ENCODE measurements around the gene NRN1L.
A peak's percentile ranks its signal among the peaks of the same experiment; 100 is the strongest.
"Not testable (repeated sequence)": the region's sequence is repeated elsewhere in the genome, so short reads cannot be mapped to it uniquely, and the experiment has no call there.

Gene NRN1L

DNA sequence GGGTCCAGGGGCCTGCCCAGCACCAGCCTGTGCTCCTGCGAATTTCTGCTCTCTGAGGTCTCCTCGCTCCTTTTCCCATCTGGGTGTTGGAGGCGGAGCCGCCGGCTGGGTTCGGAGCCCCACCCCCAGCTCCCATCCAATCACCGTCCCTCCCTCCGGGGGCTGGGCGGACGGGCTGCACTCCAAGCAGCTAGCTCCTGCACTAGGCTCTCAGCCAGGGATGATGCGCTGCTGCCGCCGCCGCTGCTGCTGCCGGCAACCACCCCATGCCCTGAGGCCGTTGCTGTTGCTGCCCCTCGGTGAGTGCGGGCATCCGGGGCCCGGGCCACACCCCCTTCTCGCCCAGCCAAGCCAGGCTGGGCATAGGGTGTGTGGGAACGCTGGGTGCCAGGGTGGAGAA, at the start of gene NRN1L:
Gene NRN1L (plus strand): TSS at position 202 of the 400 bp plus-strand sequence. CDS start 19 bp downstream, at position 221.
- DNase-seq = no peak
- Mint-ChIP-seq H3K4me3 (no peak within 1 kb of the TSS), H3K27me3 (no peaks in the 10 kb centered on the region), H3K4me1 (no peaks in the 10 kb centered on the region), H3K36me3 (peaks cover 35% of the 10 kb centered on the region), H3K9me3 (no peaks in the 10 kb centered on the region), H3K27ac (peak within 1 kb of the TSS; percentile 45)
- CTCF ChIA-PET = interaction anchor here (0.9 to 4.7 kb wide), 20 partner anchors 8 to 363 kb away, joined by 3 to 39 read pairs (median 8); partner anchors contain the start of genes EDC4, NFATC3 and PSKH1

DNA sequence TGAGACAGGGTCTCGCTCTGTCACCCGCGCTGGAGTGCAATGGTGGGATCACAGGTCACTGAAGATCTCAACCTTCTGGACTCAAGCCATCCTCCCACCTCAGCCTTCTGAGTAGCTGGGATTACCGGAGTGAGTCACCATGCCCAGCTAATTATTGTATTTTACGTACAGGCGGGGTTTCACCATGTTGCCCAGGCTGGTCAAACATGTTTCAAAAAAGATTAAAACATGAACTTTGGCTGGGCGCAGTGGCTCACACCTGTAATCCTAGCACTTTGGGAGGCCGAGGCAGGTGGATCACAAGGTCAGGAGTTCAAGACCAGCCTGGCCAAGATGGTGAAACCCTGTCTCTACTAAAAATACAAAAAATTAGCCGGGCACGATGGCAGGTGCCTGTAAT, 47.5 kb upstream of the NRN1L start:
- not testable (repeated sequence) for H3K36me3 Mint-ChIP-seq, H3K9me3 Mint-ChIP-seq, H3K4me3 Mint-ChIP-seq, H3K27ac Mint-ChIP-seq, DNase-seq, H3K27me3 Mint-ChIP-seq
- H3K4me1 Mint-ChIP-seq = peaks cover 23% of the 10 kb centered on the region
- CTCF ChIA-PET = interaction anchor here (0.6 kb wide), 1 partner anchor 18 kb away, joined by 4 read pairs; no protein-coding TSS in a partner anchor

DNA sequence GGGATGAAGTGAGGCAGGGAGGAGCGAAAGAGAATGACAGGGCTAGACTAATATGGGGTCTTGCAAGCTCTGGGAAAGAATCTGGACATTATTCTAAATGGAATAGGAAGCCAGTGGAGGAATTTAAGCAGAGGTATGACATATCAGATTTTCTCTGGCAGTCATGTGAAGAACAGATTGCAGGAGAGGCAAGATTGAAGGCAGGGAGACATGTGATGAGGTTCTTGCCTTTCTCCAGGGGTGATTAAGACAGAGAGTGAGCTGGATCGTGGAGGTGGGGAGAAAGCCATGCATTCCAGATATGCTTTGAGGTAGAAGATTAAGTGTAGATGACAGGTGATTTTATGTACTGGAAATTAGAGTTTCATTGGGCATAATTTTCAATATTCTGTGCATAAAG, 46.9 kb upstream of the NRN1L start:
- CTCF ChIA-PET = interaction anchor here (0.6 kb wide), 1 partner anchor 19 kb away, joined by 4 read pairs; no protein-coding TSS in a partner anchor
- Mint-ChIP-seq H3K9me3 (no peaks in the 10 kb centered on the region), H3K4me3 (no peak overlapping the region), H3K36me3 (peaks cover 3% of the 10 kb centered on the region), H3K27me3 (peaks cover 3% of the 10 kb centered on the region), H3K27ac (no peak overlapping the region), H3K4me1 (peaks cover 20% of the 10 kb centered on the region)
- DNase-seq = no peak

DNA sequence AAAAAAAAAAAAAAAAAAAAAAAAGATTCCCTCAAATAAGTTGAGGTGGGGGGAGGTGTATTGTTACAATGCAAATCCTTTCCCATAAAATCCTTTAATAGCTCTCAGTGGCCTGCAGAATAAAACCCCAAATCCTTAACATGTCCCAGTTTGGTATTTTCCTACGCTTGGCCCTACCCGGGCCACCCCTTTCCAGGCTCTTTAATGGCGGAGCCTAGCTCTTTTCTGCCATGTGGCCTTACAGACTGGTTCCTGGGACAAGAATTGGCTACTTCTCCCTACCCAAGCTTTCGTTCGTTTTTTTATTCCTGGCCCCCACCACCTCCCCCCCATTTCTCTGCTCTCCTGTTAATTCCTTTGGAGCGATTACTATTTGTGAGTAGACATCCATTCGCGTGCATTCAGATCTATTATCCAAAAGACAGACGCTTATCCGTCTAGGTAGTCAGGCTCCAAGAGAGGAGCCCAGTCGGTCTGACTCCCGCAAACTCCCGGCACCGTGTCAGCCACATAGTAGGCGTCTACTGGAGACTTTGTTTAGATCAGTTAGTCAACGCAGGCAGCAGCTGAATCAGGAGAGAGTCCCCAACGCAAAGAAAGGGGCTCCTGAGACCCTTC, 43.4 kb upstream of the NRN1L start:
- Mint-ChIP-seq H3K4me3 (peak overlapping the region; percentile 91), H3K27me3 (no peaks in the 10 kb centered on the region), H3K36me3 (peaks cover 18% of the 10 kb centered on the region), H3K9me3 (no peaks in the 10 kb centered on the region), H3K4me1 (peaks cover 43% of the 10 kb centered on the region), H3K27ac (peak overlapping the region; percentile 97)
- CTCF ChIA-PET = interaction anchor here (1.1 to 1.2 kb wide), 3 partner anchors 25 to 320 kb away, joined by 3 to 5 read pairs (median 3); no protein-coding TSS in a partner anchor
- DNase-seq = no peak

DNA sequence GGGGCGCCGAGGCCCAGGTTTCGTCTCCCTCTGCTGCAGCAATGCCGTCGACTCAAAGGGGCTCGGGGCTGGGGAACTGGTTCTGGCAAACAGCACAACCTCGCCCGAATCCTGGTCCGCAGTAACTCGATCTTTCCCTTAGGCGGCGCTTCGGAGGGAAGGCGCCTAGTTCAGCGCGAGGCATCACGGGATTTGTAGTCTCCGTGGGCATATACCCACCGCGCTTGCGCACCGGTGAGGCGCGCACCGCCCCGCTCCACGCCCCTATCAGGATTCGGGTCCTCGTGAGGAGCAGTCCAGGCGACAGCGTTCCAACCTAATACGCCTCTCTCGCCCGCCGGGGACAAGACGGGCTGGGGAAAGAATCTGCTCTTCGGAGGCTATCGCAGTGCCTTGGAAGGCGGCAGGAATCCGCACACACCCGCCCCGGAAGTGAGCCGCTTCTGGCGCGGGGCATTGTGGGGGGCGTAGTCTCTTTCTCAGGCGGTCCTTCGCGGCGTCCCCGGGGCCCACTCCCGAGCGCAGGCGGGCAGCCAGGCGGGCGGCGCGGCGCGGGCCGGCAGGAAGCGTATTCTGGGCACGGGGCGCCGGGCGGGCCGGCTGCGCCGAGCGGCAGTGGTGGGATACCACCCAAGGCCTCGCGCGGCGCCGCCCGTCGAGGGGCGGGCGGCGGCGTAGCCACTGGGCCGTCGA, 42.7 kb upstream of the NRN1L start, which contains the start of gene THAP11:
Gene THAP11 (plus strand): TSS at position 505 of the 693 bp plus-strand sequence. CDS start 235 bp downstream, outside the sequence.
- H3K27me3 Mint-ChIP-seq = no peaks in the 10 kb centered on the region

DNA sequence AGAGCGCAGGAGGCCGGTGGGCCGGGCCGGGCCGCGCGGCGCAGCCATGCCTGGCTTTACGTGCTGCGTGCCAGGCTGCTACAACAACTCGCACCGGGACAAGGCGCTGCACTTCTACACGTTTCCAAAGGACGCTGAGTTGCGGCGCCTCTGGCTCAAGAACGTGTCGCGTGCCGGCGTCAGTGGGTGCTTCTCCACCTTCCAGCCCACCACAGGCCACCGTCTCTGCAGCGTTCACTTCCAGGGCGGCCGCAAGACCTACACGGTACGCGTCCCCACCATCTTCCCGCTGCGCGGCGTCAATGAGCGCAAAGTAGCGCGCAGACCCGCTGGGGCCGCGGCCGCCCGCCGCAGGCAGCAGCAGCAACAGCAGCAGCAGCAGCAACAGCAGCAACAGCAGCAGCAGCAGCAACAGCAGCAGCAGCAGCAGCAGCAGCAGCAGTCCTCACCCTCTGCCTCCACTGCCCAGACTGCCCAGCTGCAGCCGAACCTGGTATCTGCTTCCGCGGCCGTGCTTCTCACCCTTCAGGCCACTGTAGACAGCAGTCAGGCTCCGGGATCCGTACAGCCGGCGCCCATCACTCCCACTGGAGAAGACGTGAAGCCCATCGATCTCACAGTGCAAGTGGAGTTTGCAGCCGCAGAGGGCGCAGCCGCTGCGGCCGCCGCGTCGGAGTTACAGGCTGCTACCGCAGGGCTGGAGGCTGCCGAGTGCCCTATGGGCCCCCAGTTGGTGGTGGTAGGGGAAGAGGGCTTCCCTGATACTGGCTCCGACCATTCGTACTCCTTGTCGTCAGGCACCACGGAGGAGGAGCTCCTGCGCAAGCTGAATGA, 42.0 kb upstream of the NRN1L start:
- peak overlapping the region; percentile 99 for H3K27ac Mint-ChIP-seq
- DNase-seq = peak; percentile 78
- no peaks in the 10 kb centered on the region for H3K9me3 Mint-ChIP-seq
- peaks cover 19% of the 10 kb centered on the region for H3K36me3 Mint-ChIP-seq
- CTCF ChIA-PET = interaction anchor here (0.8 to 3.9 kb wide), 5 partner anchors 24 to 321 kb away, joined by 3 to 30 read pairs (median 5); partner anchors contain the start of gene EDC4
- H3K4me1 Mint-ChIP-seq = peaks cover 45% of the 10 kb centered on the region
- H3K4me3 Mint-ChIP-seq = peak overlapping the region; percentile 95
- H3K27me3 Mint-ChIP-seq = no peaks in the 10 kb centered on the region

More for the DNA sequence above, 42.7 kb upstream of the NRN1L start, which contains the start of gene THAP11:
- H3K4me3 Mint-ChIP-seq = peak within 1 kb of the TSS; percentile 95
- peak; percentile 97 for DNase-seq
- peaks cover 18% of the 10 kb centered on the region for H3K36me3 Mint-ChIP-seq
- H3K9me3 Mint-ChIP-seq = no peaks in the 10 kb centered on the region
- CTCF ChIA-PET = interaction anchor here (1.2 to 1.3 kb wide), 2 partner anchors 31 to 100 kb away, joined by 3 to 5 read pairs; partner anchors contain the start of gene EDC4
- H3K27ac Mint-ChIP-seq = peak within 1 kb of the TSS; percentile 99
- H3K4me1 Mint-ChIP-seq = peaks cover 43% of the 10 kb centered on the region

DNA sequence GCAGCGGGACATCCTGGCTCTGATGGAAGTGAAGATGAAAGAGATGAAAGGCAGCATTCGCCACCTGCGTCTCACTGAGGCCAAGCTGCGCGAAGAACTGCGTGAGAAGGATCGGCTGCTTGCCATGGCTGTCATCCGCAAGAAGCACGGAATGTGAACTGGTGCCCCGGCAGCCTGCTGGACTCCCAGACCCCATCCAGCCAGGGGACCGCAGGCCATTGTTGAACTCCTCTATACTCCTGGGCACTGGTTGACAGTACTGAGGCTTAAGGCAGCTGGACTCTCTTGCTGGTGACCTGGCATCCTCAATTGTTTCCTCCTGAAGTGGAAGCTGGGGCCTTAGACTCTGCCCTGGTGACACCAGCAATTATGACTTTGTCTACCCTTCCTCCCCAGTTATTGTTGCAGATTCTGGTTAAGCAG, 41.3 kb upstream of the NRN1L start:
- CTCF ChIA-PET = interaction anchor here (0.8 to 3.9 kb wide), 5 partner anchors 25 to 322 kb away, joined by 3 to 30 read pairs (median 5); partner anchors contain the start of gene EDC4
- H3K4me3 Mint-ChIP-seq = peak overlapping the region; percentile 95
- peak overlapping the region; percentile 99 for H3K27ac Mint-ChIP-seq
- no peaks in the 10 kb centered on the region for H3K9me3 Mint-ChIP-seq
- peaks cover 51% of the 10 kb centered on the region for H3K4me1 Mint-ChIP-seq
- H3K36me3 Mint-ChIP-seq = peaks cover 19% of the 10 kb centered on the region
- DNase-seq = no peak
- H3K27me3 Mint-ChIP-seq = no peaks in the 10 kb centered on the region

DNA sequence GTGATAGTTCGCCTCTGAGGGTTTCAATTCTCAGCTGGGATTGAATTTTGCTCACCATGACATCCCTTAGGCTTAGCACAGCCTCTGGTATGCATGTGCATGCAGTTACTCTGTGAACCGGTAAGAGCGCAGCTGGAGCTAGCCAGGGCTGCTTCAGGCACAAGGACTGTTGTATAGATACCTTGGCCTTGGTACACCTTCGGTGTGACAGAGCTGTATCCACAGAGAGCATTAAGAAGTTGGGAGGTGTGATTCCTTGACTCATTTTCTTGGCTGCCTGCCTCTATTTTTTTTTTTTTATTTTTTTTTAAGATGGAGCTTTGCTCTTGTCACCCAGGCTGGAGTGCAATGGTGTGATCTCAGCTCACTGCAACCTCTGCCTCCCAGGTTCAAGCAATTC, 40.2 kb upstream of the NRN1L start:
- H3K4me1 Mint-ChIP-seq = peaks cover 57% of the 10 kb centered on the region
- H3K36me3 Mint-ChIP-seq = peaks cover 21% of the 10 kb centered on the region
- CTCF ChIA-PET = interaction anchor here (0.7 to 3.9 kb wide), 6 partner anchors 11 to 172 kb away, joined by 3 to 30 read pairs (median 5); no protein-coding TSS in a partner anchor
- no peaks in the 10 kb centered on the region for H3K9me3 Mint-ChIP-seq
- DNase-seq = no peak
- peak overlapping the region; percentile 95 for H3K4me3 Mint-ChIP-seq
- peak overlapping the region; percentile 99 for H3K27ac Mint-ChIP-seq
- H3K27me3 Mint-ChIP-seq = no peaks in the 10 kb centered on the region

DNA sequence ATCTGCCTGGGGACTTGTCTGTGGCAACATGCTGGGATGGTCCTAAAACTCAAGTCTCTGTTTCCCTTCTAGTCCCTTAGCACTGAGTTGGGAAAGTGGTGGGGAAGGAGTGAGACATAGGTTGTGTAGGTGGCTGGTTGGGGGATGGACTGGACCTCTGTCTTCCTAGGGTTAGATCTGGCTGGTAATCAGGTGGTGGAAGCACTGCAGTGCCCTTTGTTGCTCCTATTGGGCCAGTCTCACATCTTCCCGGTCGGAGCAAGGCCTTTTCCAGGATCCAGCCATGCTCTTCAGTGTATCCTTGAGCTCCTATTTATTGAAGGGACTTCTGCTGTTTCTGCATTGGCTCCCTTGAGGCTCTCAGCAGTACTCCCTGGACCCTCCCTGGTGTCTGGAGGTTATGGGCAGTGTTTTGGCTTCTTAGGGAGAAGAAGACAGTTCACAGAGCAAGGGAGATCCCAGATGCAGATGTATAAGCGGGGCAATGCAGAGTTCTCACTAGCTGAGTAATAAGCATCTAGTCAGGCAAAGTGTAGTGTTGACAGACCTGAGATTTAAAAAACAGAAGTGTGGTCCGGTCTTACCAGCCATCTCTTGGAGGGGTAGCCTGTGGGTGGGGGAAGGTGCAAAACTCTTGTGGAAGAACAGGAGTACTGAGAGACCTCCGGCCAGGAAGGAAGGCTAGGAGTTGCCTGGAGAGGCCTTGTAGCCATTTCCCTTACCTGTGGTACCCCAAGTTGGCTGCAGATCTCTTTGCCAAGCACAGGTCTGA, 39.2 kb upstream of the NRN1L start:
- Mint-ChIP-seq H3K27me3 (no peaks in the 10 kb centered on the region), H3K36me3 (peaks cover 21% of the 10 kb centered on the region), H3K9me3 (no peaks in the 10 kb centered on the region), H3K27ac (peak overlapping the region; percentile 86), H3K4me1 (peaks cover 62% of the 10 kb centered on the region), H3K4me3 (peak overlapping the region; percentile 95)
- no peak for DNase-seq
- CTCF ChIA-PET = interaction anchor here (0.7 to 3.9 kb wide), 3 partner anchors 10 to 30 kb away, joined by 3 to 30 read pairs (median 6); no protein-coding TSS in a partner anchor

DNA sequence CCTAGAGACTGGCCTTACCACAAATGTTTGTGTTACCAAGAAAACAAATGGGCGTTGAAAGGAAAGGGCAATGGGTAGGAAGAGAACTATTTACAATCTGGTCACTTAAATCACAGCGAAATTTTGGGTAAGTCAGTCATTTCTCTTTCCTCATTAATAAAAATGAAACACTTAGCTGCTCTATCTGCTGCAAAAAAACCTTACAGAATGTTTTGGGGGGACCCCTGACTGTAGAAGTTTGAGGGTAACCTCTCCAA, 38.7 kb upstream of the NRN1L start:
- no peaks in the 10 kb centered on the region for H3K9me3 Mint-ChIP-seq
- CTCF ChIA-PET = interaction anchor here (0.7 to 3.9 kb wide), 2 partner anchors 28 to 30 kb away, joined by 4 to 30 read pairs; no protein-coding TSS in a partner anchor
- DNase-seq = no peak
- peak overlapping the region; percentile 95 for H3K4me3 Mint-ChIP-seq
- peaks cover 62% of the 10 kb centered on the region for H3K4me1 Mint-ChIP-seq
- H3K36me3 Mint-ChIP-seq = peaks cover 21% of the 10 kb centered on the region
- H3K27me3 Mint-ChIP-seq = no peaks in the 10 kb centered on the region
- H3K27ac Mint-ChIP-seq = peak overlapping the region; percentile 86

DNA sequence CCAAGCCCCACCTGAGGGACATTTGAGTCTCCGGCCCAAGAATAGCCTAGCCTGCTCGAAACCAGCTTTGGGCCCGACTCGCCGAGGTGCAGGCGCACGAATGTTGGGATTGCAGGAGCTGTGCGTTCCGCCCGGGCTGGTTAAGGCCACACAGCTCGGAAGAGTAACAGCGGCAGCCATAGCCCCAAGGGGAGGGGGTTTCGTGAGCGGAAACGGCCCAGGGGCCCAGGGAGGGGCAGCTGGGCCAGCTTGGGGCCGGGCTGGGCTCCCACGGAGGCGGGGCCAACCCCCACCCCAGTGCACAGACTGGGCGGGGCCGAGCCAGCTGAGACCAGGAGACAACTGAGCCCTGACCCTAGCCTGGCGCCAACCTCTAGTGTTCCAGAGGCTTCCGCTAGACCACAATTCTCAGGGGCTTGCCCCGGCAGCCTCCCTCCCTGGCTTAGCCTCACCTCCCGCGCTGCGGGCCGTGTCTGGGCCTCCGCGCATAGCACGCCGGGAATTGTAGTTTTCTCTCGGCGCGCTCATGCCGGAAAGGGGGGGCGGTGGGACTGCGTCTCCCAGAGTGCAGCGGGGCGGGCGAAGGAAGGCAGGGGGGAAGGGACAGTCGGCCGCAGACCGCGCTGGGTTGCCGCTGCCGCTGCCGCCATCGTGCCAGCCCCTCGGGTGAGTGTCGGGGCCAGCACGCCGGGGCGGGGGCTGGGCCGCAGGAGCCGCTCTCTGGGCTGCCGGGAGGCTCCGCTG, 38.2 kb upstream of the NRN1L start, which contains the start of gene NUTF2:
Gene NUTF2 (plus strand): TSS at position 614 of the 744 bp plus-strand sequence. CDS start 18,198 bp downstream, outside the sequence.
- H3K4me1 Mint-ChIP-seq = peaks cover 59% of the 10 kb centered on the region
- peak; percentile 97 for DNase-seq
- CTCF ChIA-PET = interaction anchor here (0.7 to 3.9 kb wide), 2 partner anchors 27 to 31 kb away, joined by 4 to 30 read pairs; no protein-coding TSS in a partner anchor

DNA sequence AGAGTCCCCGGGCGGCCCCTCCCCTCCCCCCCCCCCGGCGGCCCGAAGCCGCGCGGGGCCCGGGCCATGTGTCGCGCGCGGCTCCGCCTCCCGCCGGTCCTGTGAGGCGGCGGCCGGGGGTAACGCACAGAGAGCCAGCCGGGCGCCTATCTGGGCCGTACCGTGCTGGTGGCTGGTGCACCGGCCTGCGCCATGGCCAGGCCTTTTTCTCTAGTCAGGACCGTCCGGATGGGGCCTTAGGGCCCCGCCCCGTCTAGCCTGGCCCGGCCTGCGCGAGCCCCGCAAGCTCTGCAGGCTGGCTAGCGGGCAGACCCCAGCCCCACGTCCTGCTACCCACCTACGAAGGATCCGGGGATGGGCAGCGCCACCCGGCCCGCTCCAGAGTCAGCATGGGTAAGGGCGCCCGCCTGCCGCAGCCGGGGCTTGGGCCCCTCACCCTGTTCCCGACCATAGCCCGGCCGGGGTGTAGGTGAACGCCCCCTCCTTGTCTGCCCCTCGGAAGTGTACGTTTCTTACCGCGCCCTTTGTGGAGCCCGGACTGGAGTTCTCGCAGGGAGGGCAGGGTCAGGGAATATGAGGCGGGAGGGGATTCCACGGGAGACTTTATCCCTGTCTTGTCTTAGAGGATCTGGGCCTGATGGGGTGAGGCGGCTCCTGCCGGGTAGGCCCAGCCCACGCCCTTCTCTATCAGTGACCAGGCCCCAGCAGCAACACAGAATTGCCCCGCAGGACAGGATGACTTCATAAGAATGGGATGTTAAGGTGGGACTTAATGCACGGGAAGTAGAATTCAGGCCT, 37.4 kb upstream of the NRN1L start, which contains the start of gene CENPT:
Gene CENPT (minus strand): TSS at position 630 of the 798 bp plus-strand sequence. CDS start 13,834 bp downstream, outside the sequence.
- peak; percentile 76 for DNase-seq
- peaks cover 21% of the 10 kb centered on the region for H3K36me3 Mint-ChIP-seq
- no peaks in the 10 kb centered on the region for H3K9me3 Mint-ChIP-seq
- H3K27ac Mint-ChIP-seq = peak within 1 kb of the TSS; percentile 88
- H3K27me3 Mint-ChIP-seq = no peaks in the 10 kb centered on the region
- peak within 1 kb of the TSS; percentile 95 for H3K4me3 Mint-ChIP-seq
- CTCF ChIA-PET = interaction anchor here (1.2 kb wide), 2 partner anchors 31 to 175 kb away, joined by 3 read pairs; no protein-coding TSS in a partner anchor
- peaks cover 55% of the 10 kb centered on the region for H3K4me1 Mint-ChIP-seq

More for the DNA sequence above, 38.2 kb upstream of the NRN1L start, which contains the start of gene NUTF2:
- H3K27ac Mint-ChIP-seq = peak within 1 kb of the TSS; percentile 88
- no peaks in the 10 kb centered on the region for H3K9me3 Mint-ChIP-seq
- H3K27me3 Mint-ChIP-seq = no peaks in the 10 kb centered on the region
- H3K36me3 Mint-ChIP-seq = peaks cover 21% of the 10 kb centered on the region
- H3K4me3 Mint-ChIP-seq = peak within 1 kb of the TSS; percentile 95

Measured in activated naive CD4-positive, alpha-beta T cell treated with anti-CD3 and anti-CD28 coated beads, Interleukin-2, amount 10 ng/mL, durations not matched to agents 7 days and 5 days (primary cell).